Natural killer cell (primary cell): ENCODE measurements around the gene STAU1. TPM values are rescaled to one million over a fixed set of nuclear protein-coding genes. Genes with fewer than 3 reads are reported as not detected.

Experiments
- ATAC-seq, 3 donors: fragments of 150-1000 bp in 2 of 3; fragments of 200-7000 bp in 1 of 3; cut with Tn5 transposase; 1 replicate in 1 of 3; 2 replicates in 2 of 3; pipeline ENCODE4 v1.10.0; 2021; ENCODE audit warnings: mild to moderate bottlenecking in 2 of 3, moderate library complexity in 2 of 3
- DNase-seq, 2 donors: peaks; one replicate each; pipeline versions ENCODE4 v3.0.0 to v3.0.0-alpha.2; 2013 to 2021; ENCODE audit warnings: mixed read lengths in 1 of 2
- H3K27ac ChIP-seq: one replicate; pipeline ENCODE4 v1.5.1; 2013; ENCODE audit warnings: mild to moderate bottlenecking, low read length
- H3K27me3 ChIP-seq: one replicate; pipeline ENCODE4 v1.6.1; 2013; ENCODE audit warnings: low read length; ENCODE audit not compliant: control insufficient read depth, insufficient read depth
- H3K36me3 ChIP-seq: one replicate; pipeline ENCODE4 v1.6.1; 2013; ENCODE audit warnings: low read length; ENCODE audit not compliant: control insufficient read depth, insufficient read depth
- H3K4me1 ChIP-seq: one replicate; pipeline ENCODE4 v1.6.1; 2013; ENCODE audit warnings: low read length; ENCODE audit not compliant: control insufficient read depth, insufficient read depth
- H3K4me3 ChIP-seq: one replicate; pipeline ENCODE4 v1.5.1; 2013; ENCODE audit warnings: low read length
- H3K9me3 ChIP-seq: one replicate; pipeline ENCODE4 v1.6.1; 2013; ENCODE audit warnings: low read length; ENCODE audit not compliant: control insufficient read depth, insufficient read depth
- H3K27ac Mint-ChIP-seq, 2 donors: one replicate each; pipeline ENCODE4 v1.8.0; 2022; ENCODE audit warnings: mild to moderate bottlenecking in 2 of 2, mixed read lengths in 2 of 2, moderate library complexity in 1 of 2
- H3K27me3 Mint-ChIP-seq, 2 donors: one replicate each; pipeline ENCODE4 v1.8.0; 2022; ENCODE audit warnings: low read depth in 2 of 2, mixed read lengths in 2 of 2
- H3K36me3 Mint-ChIP-seq: one replicate; pipeline ENCODE4 v1.8.0; 2022; ENCODE audit warnings: mixed read lengths
- H3K4me1 Mint-ChIP-seq, 2 donors: one replicate each; pipeline ENCODE4 v1.8.0; 2022; ENCODE audit warnings: mixed read lengths in 2 of 2
- H3K4me3 Mint-ChIP-seq: one replicate; pipeline ENCODE4 v1.8.0; 2022; ENCODE audit warnings: mild to moderate bottlenecking, moderate library complexity, mixed read lengths
- H3K9me3 Mint-ChIP-seq, 2 donors: one replicate each; pipeline ENCODE4 v1.8.0; 2022; ENCODE audit warnings: mixed read lengths in 2 of 2
- CTCF ChIP-seq: fragments of 200-600 bp; IDR thresholded peaks from one replicate; pipeline ENCODE4 v1.8.0; 2022; ENCODE audit warnings: antibody characterized with exemption
- WGBS: methylation state at CpG from one replicate; pipeline ENCODE4 v1.1.7; 2013; ENCODE audit warnings: missing lambda C conversion rate; ENCODE audit not compliant: insufficient coverage; 5-methylcytosine and 5-hydroxymethylcytosine counted together
- intact Hi-C: fragments of 100-400 bp; cut with micrococcal nuclease; formaldehyde crosslinking; loops from one replicate; pipeline ENCODE4 v1.14.2; 2022
- total RNA-seq, 4 donors: library from RNA; stranded (reverse); fragments of 120-200 nt in 1 of 4; gene quantifications; one replicate each; pipeline versions ENCODE4 v1.2.3 to v1.2.4, GENCODE V29; 2013 to 2022

STAU1 gene
- total RNA-seq, 3 donors from 2014 or later (not counting 1 experiment from before 2014, with no cell fraction given) = 47.3 to 54.9 (median 49.9) TPM

GRCh38 chr20:49157146-49157545 lies 31.0 kb downstream of the STAU1 start:
- ATAC-seq = no peak
- no peaks in the 10 kb centered on the region for H3K36me3 Mint-ChIP-seq
- Histone ChIP-seq H3K4me3 (no peak overlapping the region), H3K4me1 (no peaks in the 10 kb centered on the region), H3K9me3 (no peaks in the 10 kb centered on the region), H3K27ac (no peak overlapping the region), H3K27me3 (no peaks in the 10 kb centered on the region), H3K36me3 (peaks cover 7% of the 10 kb centered on the region)
- no peak for TF ChIP-seq CTCF
- no peak overlapping the region for H3K4me3 Mint-ChIP-seq
- 94% methylated on average over 2 of the region's 2 CpGs for WGBS
- H3K4me1 Mint-ChIP-seq = peaks cover 24 to 25% of the 10 kb centered on the region in 2 donors
- no peaks in the 10 kb centered on the region for H3K9me3 Mint-ChIP-seq
- no peaks in the 10 kb centered on the region for H3K27me3 Mint-ChIP-seq
- intact Hi-C loops = no loop called here
- H3K27ac Mint-ChIP-seq = peak overlapping the region in 1 of 2 donors; percentile 64
- no peak for DNase-seq

- WGBS = 100% methylated on average over 1 of the region's 1 CpG
- H3K4me3 Mint-ChIP-seq = no peak overlapping the region
- no peaks in the 10 kb centered on the region for H3K27me3 ChIP-seq
- DNase-seq = no peak
- H3K36me3 Mint-ChIP-seq = no peaks in the 10 kb centered on the region
- H3K27ac ChIP-seq = no peak overlapping the region
- TF ChIP-seq CTCF = no peak
- H3K4me3 ChIP-seq = no peak overlapping the region
- intact Hi-C loops = no loop called here
- no peaks in the 10 kb centered on the region for H3K4me1 ChIP-seq
- H3K27ac Mint-ChIP-seq = peak overlapping the region; percentile 54 to 64
- H3K9me3 Mint-ChIP-seq = no peaks in the 10 kb centered on the region
- no peaks in the 10 kb centered on the region for H3K27me3 Mint-ChIP-seq
- peaks cover 14% of the 10 kb centered on the region for H3K36me3 ChIP-seq
- H3K4me1 Mint-ChIP-seq = peaks cover 18 to 21% of the 10 kb centered on the region in 2 donors
- ATAC-seq = no peak
- H3K9me3 ChIP-seq = no peaks in the 10 kb centered on the region
Observed at GRCh38 chr20:49156481-49156880, 31.7 kb downstream of the STAU1 start.

GRCh38 chr20:49151436-49151835 lies 36.7 kb downstream of the STAU1 start:
- H3K9me3 ChIP-seq = no peaks in the 10 kb centered on the region
- 97% methylated on average over 6 of the region's 6 CpGs for WGBS
- peaks cover 48% of the 10 kb centered on the region for H3K36me3 ChIP-seq
- no peaks in the 10 kb centered on the region for H3K9me3 Mint-ChIP-seq
- no peaks in the 10 kb centered on the region for H3K4me1 ChIP-seq
- no peak overlapping the region for H3K4me3 ChIP-seq
- no peaks in the 10 kb centered on the region for H3K27me3 ChIP-seq
- no peak for TF ChIP-seq CTCF
- H3K4me3 Mint-ChIP-seq = no peak overlapping the region
- ATAC-seq = no peak
- H3K4me1 Mint-ChIP-seq = peaks cover 21 to 22% of the 10 kb centered on the region in 2 donors
- no peak overlapping the region for H3K27ac ChIP-seq
- intact Hi-C loops = no loop called here
- DNase-seq = no peak
- no peak overlapping the region for H3K27ac Mint-ChIP-seq
- H3K36me3 Mint-ChIP-seq = no peaks in the 10 kb centered on the region
- H3K27me3 Mint-ChIP-seq = no peaks in the 10 kb centered on the region
